Measurements from ENCODE around the gene PBX3.

DNA sequence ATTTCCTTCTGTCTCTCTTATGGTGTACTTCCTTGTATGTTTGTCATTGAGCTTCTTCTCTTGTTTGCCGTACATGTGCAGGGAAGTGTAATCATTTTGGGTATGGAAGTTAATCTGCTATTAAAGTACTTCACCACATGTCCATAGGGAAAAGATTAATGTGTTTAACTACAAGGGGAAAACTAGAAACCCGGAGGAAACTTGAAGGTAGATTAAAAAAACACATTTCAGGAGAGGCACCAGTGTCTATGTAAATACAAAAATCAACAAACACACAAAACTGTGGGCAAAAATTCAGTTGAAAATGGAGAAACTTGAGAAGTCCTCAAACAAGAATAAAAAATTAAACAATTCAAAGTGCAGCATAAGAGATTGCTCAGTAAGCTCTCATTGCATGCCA, 166.4 kb downstream of the PBX3 start:
- TF ChIP-seq SPI1 (IDR thresholded peaks at IDR 0.05; ENCODE audit: borderline replicate concordance, insufficient read depth, low read depth, low read length) (no peak), CEBPB (IDR thresholded peaks at IDR 0.05; ENCODE audit: borderline replicate concordance in 1 of 2, low read depth in 2 of 2, low read length in 2 of 2) (no peak), TCF12 (IDR thresholded peaks at IDR 0.05; ENCODE audit: low read depth, low read length) (no peak), EZH2 (IDR thresholded peaks at IDR 0.05; ENCODE audit: borderline replicate concordance, control insufficient read depth, low read depth, low read length) (no peak), POLR2AphosphoS5 (IDR thresholded peaks at IDR 0.05; ENCODE audit: low read length) (no peak)
- TF ChIP-seq, protein P1, sequence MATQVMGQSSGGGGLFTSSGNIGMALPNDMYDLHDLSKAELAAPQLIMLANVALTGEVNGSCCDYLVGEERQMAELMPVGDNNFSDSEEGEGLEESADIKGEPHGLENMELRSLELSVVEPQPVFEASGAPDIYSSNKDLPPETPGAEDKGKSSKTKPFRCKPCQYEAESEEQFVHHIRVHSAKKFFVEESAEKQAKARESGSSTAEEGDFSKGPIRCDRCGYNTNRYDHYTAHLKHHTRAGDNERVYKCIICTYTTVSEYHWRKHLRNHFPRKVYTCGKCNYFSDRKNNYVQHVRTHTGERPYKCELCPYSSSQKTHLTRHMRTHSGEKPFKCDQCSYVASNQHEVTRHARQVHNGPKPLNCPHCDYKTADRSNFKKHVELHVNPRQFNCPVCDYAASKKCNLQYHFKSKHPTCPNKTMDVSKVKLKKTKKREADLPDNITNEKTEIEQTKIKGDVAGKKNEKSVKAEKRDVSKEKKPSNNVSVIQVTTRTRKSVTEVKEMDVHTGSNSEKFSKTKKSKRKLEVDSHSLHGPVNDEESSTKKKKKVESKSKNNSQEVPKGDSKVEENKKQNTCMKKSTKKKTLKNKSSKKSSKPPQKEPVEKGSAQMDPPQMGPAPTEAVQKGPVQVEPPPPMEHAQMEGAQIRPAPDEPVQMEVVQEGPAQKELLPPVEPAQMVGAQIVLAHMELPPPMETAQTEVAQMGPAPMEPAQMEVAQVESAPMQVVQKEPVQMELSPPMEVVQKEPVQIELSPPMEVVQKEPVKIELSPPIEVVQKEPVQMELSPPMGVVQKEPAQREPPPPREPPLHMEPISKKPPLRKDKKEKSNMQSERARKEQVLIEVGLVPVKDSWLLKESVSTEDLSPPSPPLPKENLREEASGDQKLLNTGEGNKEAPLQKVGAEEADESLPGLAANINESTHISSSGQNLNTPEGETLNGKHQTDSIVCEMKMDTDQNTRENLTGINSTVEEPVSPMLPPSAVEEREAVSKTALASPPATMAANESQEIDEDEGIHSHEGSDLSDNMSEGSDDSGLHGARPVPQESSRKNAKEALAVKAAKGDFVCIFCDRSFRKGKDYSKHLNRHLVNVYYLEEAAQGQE (IDR thresholded peaks at IDR 0.05; ENCODE audit: low read depth, low read length) = no peak
- TF ChIP-seq, protein P2, sequence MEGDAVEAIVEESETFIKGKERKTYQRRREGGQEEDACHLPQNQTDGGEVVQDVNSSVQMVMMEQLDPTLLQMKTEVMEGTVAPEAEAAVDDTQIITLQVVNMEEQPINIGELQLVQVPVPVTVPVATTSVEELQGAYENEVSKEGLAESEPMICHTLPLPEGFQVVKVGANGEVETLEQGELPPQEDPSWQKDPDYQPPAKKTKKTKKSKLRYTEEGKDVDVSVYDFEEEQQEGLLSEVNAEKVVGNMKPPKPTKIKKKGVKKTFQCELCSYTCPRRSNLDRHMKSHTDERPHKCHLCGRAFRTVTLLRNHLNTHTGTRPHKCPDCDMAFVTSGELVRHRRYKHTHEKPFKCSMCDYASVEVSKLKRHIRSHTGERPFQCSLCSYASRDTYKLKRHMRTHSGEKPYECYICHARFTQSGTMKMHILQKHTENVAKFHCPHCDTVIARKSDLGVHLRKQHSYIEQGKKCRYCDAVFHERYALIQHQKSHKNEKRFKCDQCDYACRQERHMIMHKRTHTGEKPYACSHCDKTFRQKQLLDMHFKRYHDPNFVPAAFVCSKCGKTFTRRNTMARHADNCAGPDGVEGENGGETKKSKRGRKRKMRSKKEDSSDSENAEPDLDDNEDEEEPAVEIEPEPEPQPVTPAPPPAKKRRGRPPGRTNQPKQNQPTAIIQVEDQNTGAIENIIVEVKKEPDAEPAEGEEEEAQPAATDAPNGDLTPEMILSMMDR (IDR thresholded peaks at IDR 0.05 in 2 of 3, conservative IDR thresholded peaks at IDR 0.05 in 1 of 3; ENCODE audit: control insufficient read depth in 2 of 3, extremely low read depth in 1 of 3, insufficient read depth in 1 of 3, low read depth in 3 of 3, low read length in 3 of 3) = no peak
